ENCODE data around the gene APLF. TPM values are rescaled to one million over a fixed set of nuclear protein-coding genes. Genes with fewer than 3 reads are reported as not detected.

Gene APLF
- polyA plus RNA-seq, 1 experiment, result 3.6 TPM

GRCh38 chr2:68560545-68560944 lies 93.2 kb downstream of the APLF start:
- Histone ChIP-seq H3K4me3 (ENCODE audit: low read depth, low read length) (no peak overlapping the region), H3K27me3 (ENCODE audit: control insufficient read depth, insufficient read depth, low read length) (no peaks in the 10 kb centered on the region), H3K27ac (ENCODE audit: low read depth, low read length) (no peak overlapping the region), H3K9me3 (ENCODE audit: control insufficient read depth, insufficient read depth, low read length) (no peaks in the 10 kb centered on the region)
- ChIA-PET CTCF (interaction anchor here (0.8 to 1.5 kb wide), 3 partner anchors 8 to 73 kb away, joined by 3 to 6 read pairs (median 3); no protein-coding TSS in a partner anchor), POLR2A (no interaction called here)
- no peak for DNase-seq (ENCODE audit: low read depth, low spot score)
- TF ChIP-seq CTCF (IDR thresholded peaks at IDR 0.05; ENCODE audit: low read depth, low read length), result no peak

DNA sequence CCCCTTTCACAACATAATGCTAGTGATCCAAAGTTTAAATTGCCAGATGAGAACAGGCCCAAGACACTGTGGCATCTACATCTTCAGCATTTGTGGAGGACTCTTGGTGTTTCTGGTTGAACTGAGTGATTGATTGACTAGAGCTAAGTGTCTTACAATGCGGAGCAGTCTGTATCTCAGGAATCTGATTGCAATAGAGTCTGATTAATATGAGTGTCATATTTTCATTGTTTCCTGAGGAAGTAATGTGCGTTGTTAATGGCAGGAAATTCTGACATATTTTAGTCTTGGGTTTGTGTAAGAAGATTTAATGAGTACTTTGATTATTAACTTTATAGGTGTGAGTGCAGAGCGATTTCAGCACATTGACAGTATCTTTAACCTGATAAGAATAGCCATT lies 94.0 kb downstream of the APLF start:
- H3K27ac ChIP-seq (ENCODE audit: low read depth, low read length), result no peak overlapping the region
- no peak for DNase-seq (ENCODE audit: low read depth, low spot score)
- H3K27me3 ChIP-seq (ENCODE audit: control insufficient read depth, insufficient read depth, low read length), result no peaks in the 10 kb centered on the region
- no peak overlapping the region for H3K4me3 ChIP-seq (ENCODE audit: low read depth, low read length)
- TF ChIP-seq CTCF (IDR thresholded peaks at IDR 0.05; ENCODE audit: low read depth, low read length), result no peak
- ChIA-PET CTCF (interaction anchor here (1.5 kb wide), 1 partner anchor 74 kb away, joined by 6 read pairs; no protein-coding TSS in a partner anchor), POLR2A (no interaction called here)
- no peaks in the 10 kb centered on the region for H3K9me3 ChIP-seq (ENCODE audit: control insufficient read depth, insufficient read depth, low read length)

DNA sequence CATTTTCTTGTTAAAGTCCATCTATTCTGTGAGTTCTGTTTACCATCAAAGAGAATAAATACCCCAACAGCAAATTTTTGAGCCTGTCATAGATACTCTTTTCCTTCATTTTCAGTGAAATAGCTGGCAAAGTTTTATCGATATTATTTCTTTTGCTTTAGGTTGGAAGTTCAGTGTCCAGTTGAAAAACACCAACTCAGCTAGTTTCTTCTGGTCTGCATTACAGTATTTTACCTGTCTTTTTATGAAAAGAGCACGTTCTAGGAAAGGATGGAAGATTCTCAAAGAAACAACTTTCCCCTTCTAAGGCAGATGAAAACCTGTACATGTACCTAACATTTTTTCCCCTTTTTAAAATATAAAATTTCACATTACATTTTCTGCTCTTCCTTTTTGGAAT lies 95.5 kb downstream of the APLF start:
- CTCF ChIA-PET, result interaction anchor here (1.2 kb wide), 2 partner anchors 32 to 99 kb away, joined by 5 read pairs; no protein-coding TSS in a partner anchor

GRCh38 chr2:68564426-68564825 lies 97.0 kb downstream of the APLF start:
- Histone ChIP-seq H3K4me3 (ENCODE audit: low read depth, low read length) (no peak overlapping the region), H3K9me3 (ENCODE audit: control insufficient read depth, insufficient read depth, low read length) (no peaks in the 10 kb centered on the region), H3K27ac (ENCODE audit: low read depth, low read length) (no peak overlapping the region), H3K27me3 (ENCODE audit: control insufficient read depth, insufficient read depth, low read length) (no peaks in the 10 kb centered on the region)
- ChIA-PET POLR2A (no interaction called here), CTCF (interaction anchor here (1.1 kb wide), 1 partner anchor 31 kb away, joined by 5 read pairs; no protein-coding TSS in a partner anchor)
- no peak for TF ChIP-seq CTCF (IDR thresholded peaks at IDR 0.05; ENCODE audit: low read depth, low read length)
- DNase-seq (ENCODE audit: low read depth, low spot score), result no peak

More for the DNA sequence above, 95.5 kb downstream of the APLF start:
- TF ChIP-seq CTCF (IDR thresholded peaks at IDR 0.05; ENCODE audit: low read depth, low read length), result no peak
- H3K27me3 ChIP-seq (ENCODE audit: control insufficient read depth, insufficient read depth, low read length), result no peaks in the 10 kb centered on the region
- no peak overlapping the region for H3K4me3 ChIP-seq (ENCODE audit: low read depth, low read length)
- no peaks in the 10 kb centered on the region for H3K9me3 ChIP-seq (ENCODE audit: control insufficient read depth, insufficient read depth, low read length)
- H3K27ac ChIP-seq (ENCODE audit: low read depth, low read length), result no peak overlapping the region
- no peak for DNase-seq (ENCODE audit: low read depth, low spot score)
- POLR2A ChIA-PET, result no interaction called here

DNA sequence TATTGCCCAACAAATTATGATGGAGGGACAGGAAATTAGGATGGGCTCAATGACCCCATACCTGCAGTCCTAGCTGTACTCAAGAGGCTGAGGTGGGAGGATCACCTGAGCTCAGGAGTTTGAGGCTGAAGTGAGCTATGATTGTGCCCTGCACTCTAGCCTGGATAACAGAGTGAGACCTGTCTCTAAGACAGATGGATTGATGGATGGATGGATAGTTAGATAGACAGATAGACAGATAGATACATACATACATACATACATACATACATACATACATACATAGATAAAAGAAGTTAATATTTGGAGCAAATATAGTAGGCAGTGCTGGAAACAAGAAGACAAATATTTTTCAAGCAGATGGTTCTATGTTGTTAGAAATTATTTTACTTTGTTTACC lies 97.9 kb downstream of the APLF start:
- no peak overlapping the region for H3K27ac ChIP-seq (ENCODE audit: low read depth, low read length)
- no peak for DNase-seq (ENCODE audit: low read depth, low spot score)
- TF ChIP-seq CTCF (IDR thresholded peaks at IDR 0.05; ENCODE audit: low read depth, low read length), result no peak
- no peaks in the 10 kb centered on the region for H3K27me3 ChIP-seq (ENCODE audit: control insufficient read depth, insufficient read depth, low read length)
- H3K4me3 ChIP-seq (ENCODE audit: low read depth, low read length), result no peak overlapping the region
- CTCF ChIA-PET, result interaction anchor here (1.1 kb wide), 1 partner anchor 30 kb away, joined by 5 read pairs; no protein-coding TSS in a partner anchor
- POLR2A ChIA-PET, result no interaction called here
- H3K9me3 ChIP-seq (ENCODE audit: control insufficient read depth, insufficient read depth, low read length), result no peaks in the 10 kb centered on the region
